Liver (tissue), 9 donors: ENCODE measurements around the gene MARK1. TPM values are rescaled to one million over a fixed set of nuclear protein-coding genes. Genes with fewer than 3 reads are reported as not detected.

Experiments
- DNase-seq: peaks from one replicate; pipeline ENCODE4 v3.0.0-alpha.2; 2017; ENCODE audit warnings: low spot score
- H3K27ac ChIP-seq, 2 donors: one replicate each; pipeline ENCODE4 v1.7.0; 2013; ENCODE audit warnings: inconsistent platforms in 2 of 2, low read length in 2 of 2, control low read depth in 1 of 2, low read depth in 1 of 2, mild to moderate bottlenecking in 1 of 2
- H3K27me3 ChIP-seq, 4 donors: one replicate each; pipeline versions ENCODE4 v1.6.1 to v1.7.0; 2013; ENCODE audit warnings: low read length in 3 of 4, inconsistent platforms in 1 of 4, mild to moderate bottlenecking in 1 of 4, moderate library complexity in 1 of 4; ENCODE audit not compliant: control insufficient read depth in 4 of 4, insufficient read depth in 4 of 4
- H3K36me3 ChIP-seq, 4 donors: one replicate each; pipeline versions ENCODE4 v1.6.1 to v1.7.0; 2013; ENCODE audit warnings: low read length in 3 of 4, mild to moderate bottlenecking in 3 of 4, low read depth in 1 of 4, moderate library complexity in 1 of 4; ENCODE audit not compliant: control insufficient read depth in 4 of 4, insufficient read depth in 3 of 4
- H3K4me1 ChIP-seq, 4 donors: one replicate each; pipeline versions ENCODE4 v1.6.1 to v1.7.0; 2013; ENCODE audit warnings: low read length in 3 of 4, mild to moderate bottlenecking in 3 of 4, moderate library complexity in 1 of 4; ENCODE audit not compliant: control insufficient read depth in 4 of 4, insufficient read depth in 4 of 4
- H3K4me3 ChIP-seq, 3 donors: one replicate each; pipeline versions ENCODE4 v1.6.1 to v1.7.0; 2013; ENCODE audit warnings: low read length in 3 of 3, control low read depth in 1 of 3, low read depth in 1 of 3, mild to moderate bottlenecking in 1 of 3
- H3K9ac ChIP-seq, 2 donors: one replicate each; pipeline ENCODE4 v1.7.0; 2013; ENCODE audit warnings: low read length in 2 of 2, mild to moderate bottlenecking in 2 of 2, moderate library complexity in 2 of 2, control low read depth in 1 of 2, low read depth in 1 of 2
- H3K9me3 ChIP-seq, 4 donors: one replicate each; pipeline versions ENCODE4 v1.6.1 to v1.7.0; 2013; ENCODE audit warnings: low read length in 3 of 4; ENCODE audit not compliant: control insufficient read depth in 4 of 4
- ATF3 ChIP-seq: IDR thresholded peaks from 2 replicates; pipeline ENCODE4 v1.6.1; 2016; ENCODE audit warnings: antibody characterized with exemption
- CTCF ChIP-seq: fragments of 150-350 bp; IDR thresholded peaks from 2 replicates; pipeline ENCODE4 v1.5.1; 2017; ENCODE audit warnings: improper control_type of control experiment, low read depth, low read length; ENCODE audit not compliant: missing input control
- EGR1 ChIP-seq, 2 donors: IDR thresholded peaks; 2 replicates each; pipeline ENCODE4 v1.6.1; 2016 to 2018; ENCODE audit warnings: antibody characterized with exemption in 2 of 2, low read depth in 2 of 2
- FOXA1 ChIP-seq: IDR thresholded peaks from 2 replicates; pipeline ENCODE4 v1.6.1; 2016; ENCODE audit warnings: antibody characterized with exemption
- FOXA2 ChIP-seq: IDR thresholded peaks from 2 replicates; pipeline ENCODE4 v1.6.1; 2016; ENCODE audit warnings: antibody characterized with exemption
- GABPA ChIP-seq, 2 donors: IDR thresholded peaks in 1 of 2; conservative IDR thresholded peaks in 1 of 2; 2 replicates each; pipeline ENCODE4 v1.6.1; 2016; ENCODE audit warnings: antibody characterized with exemption in 2 of 2, mild to moderate bottlenecking in 1 of 2, moderate library complexity in 1 of 2
- HNF4A ChIP-seq, 2 donors: conservative IDR thresholded peaks; 2 replicates each; pipeline ENCODE4 v1.6.1; 2016; ENCODE audit warnings: antibody characterized with exemption in 2 of 2, mild to moderate bottlenecking in 2 of 2
- HNF4G ChIP-seq: IDR thresholded peaks from 2 replicates; pipeline ENCODE4 v1.6.1; 2016; ENCODE audit warnings: antibody characterized with exemption
- JUND ChIP-seq, 2 donors: IDR thresholded peaks; 2 replicates each; pipeline ENCODE4 v1.6.1; 2016; ENCODE audit warnings: antibody characterized with exemption in 2 of 2
- MAX ChIP-seq: IDR thresholded peaks from 2 replicates; pipeline ENCODE4 v1.6.1; 2016; ENCODE audit warnings: antibody characterized with exemption
- NR2F2 ChIP-seq: IDR thresholded peaks from 2 replicates; pipeline ENCODE4 v1.6.1; 2016; ENCODE audit warnings: antibody characterized with exemption
- RAD21 ChIP-seq, 2 donors: IDR thresholded peaks; 2 replicates each; pipeline ENCODE4 v1.6.1; 2016; ENCODE audit warnings: antibody characterized with exemption in 2 of 2, mild to moderate bottlenecking in 2 of 2
- REST ChIP-seq: IDR thresholded peaks from 2 replicates; pipeline ENCODE4 v1.6.1; 2016; ENCODE audit warnings: antibody characterized with exemption, mild to moderate bottlenecking
- RXRA ChIP-seq, 2 donors: IDR thresholded peaks; 2 replicates each; pipeline ENCODE4 v1.6.1; 2017 to 2018; ENCODE audit warnings: antibody characterized with exemption in 2 of 2, mild to moderate bottlenecking in 1 of 2
- SP1 ChIP-seq: IDR thresholded peaks from 2 replicates; pipeline ENCODE4 v1.6.1; 2018; ENCODE audit warnings: antibody characterized with exemption, mild to moderate bottlenecking
- TAF1 ChIP-seq: conservative IDR thresholded peaks from 2 replicates; pipeline ENCODE4 v1.6.1; 2016; ENCODE audit warnings: antibody characterized with exemption, mild to moderate bottlenecking
- YY1 ChIP-seq: IDR thresholded peaks from 2 replicates; pipeline ENCODE4 v1.6.1; 2016; ENCODE audit warnings: antibody characterized with exemption, mild to moderate bottlenecking
- ZBTB33 ChIP-seq: IDR thresholded peaks from 2 replicates; pipeline ENCODE4 v1.6.1; 2016; ENCODE audit warnings: antibody characterized with exemption
- WGBS: extraction: QIAGEN DNeasy Blood & Tissue Kit; methylation state at CpG from one replicate; pipeline ENCODE4 v1.1.7; 2013; 5-methylcytosine and 5-hydroxymethylcytosine counted together
- polyA plus RNA-seq, 2 donors: library from polyadenylated mRNA; stranded (reverse) in 1 of 2; unstranded in 1 of 2; fragments of 200-250 nt in 1 of 2; fragments of >200 nt in 1 of 2; fragmentation: Nextera tagmentation in 1 of 2; extraction: Ambion mirVana in 1 of 2; gene quantifications; one replicate each; pipeline versions ENCODE4 v1.2.1 to v1.2.3, GENCODE V29; 2013 to 2015
- total RNA-seq, 2 donors: library from RNA; depleted of rRNA; stranded (reverse); fragments of >200 nt; gene quantifications; one replicate each; pipeline ENCODE4 v1.2.3, GENCODE V29; 2014
- donor health status: healthy.
- donor health status: healthy.
- donor health status: healthy.
- donor health status: healthy.
- donor health status: healthy.

MARK1 gene
- total and polyA plus RNA-seq, 4 donors, result 0.10 to 0.59 (median 0.25) TPM

- Histone ChIP-seq H3K9me3 (no peaks in the 10 kb centered on the region), H3K9ac (no peak overlapping the region), H3K27ac (no peak overlapping the region), H3K36me3 (no peaks in the 10 kb centered on the region), H3K4me3 (no peak overlapping the region), H3K27me3 (peaks cover 0 to 3% (median 0%) of the 10 kb centered on the region in 4 donors), H3K4me1 (no peaks in the 10 kb centered on the region)
- WGBS, result 89% methylated on average over 2 of the region's 2 CpGs
- no peak for DNase-seq
- TF ChIP-seq RAD21 (IDR thresholded peaks at IDR 0.05) (no peak), MAX (no peak), REST (no peak), RXRA (IDR thresholded peaks at IDR 0.05) (no peak), ATF3 (no peak), TAF1 (no peak), YY1 (no peak), GABPA (IDR thresholded peaks at IDR 0.05 in 1 of 2, conservative IDR thresholded peaks at IDR 0.05 in 1 of 2) (no peak), ZBTB33 (no peak), JUND (IDR thresholded peaks at IDR 0.05) (no peak), NR2F2 (no peak), HNF4G (no peak), FOXA1 (no peak), EGR1 (IDR thresholded peaks at IDR 0.05; ENCODE audit: low read depth in 2 of 2) (no peak), CTCF (no peak), SP1 (no peak), FOXA2 (no peak), HNF4A (conservative IDR thresholded peaks at IDR 0.05) (no peak)
Observed at GRCh38 chr1:220498188-220498587, 29.7 kb upstream of the MARK1 start.
